ENCODE measurements around the gene BOD1L1.

DNA sequence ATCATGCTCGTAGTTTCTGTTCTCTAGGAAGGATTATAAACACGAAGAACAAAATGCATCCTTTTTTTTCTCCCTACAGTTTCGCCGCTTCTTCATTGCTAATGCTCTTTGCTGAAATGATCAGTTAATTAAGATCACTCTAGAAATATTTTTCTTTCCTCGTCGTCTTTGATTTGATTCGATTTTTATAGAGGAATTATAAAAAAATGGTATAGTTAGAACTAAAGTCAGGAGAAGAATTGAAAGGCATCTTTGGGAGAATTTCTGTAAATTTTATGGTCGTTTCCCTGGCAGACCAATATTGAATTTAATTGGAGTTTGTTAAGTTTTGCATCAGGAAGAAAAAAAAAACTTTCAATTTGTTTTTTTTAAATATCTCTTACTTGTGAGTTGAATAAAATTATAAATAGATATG lies 82.1 kb downstream of the BOD1L1 start:
- TF ChIP-seq HDGF (IDR thresholded peaks at IDR 0.05; ENCODE audit: borderline replicate concordance) (no peak), FOXM1 (IDR thresholded peaks at IDR 0.05; ENCODE audit: borderline replicate concordance) (no peak), SP1 (IDR thresholded peaks at IDR 0.05) (no peak), FOXA1 (IDR thresholded peaks at IDR 0.05) (no peak), ARNT (IDR thresholded peaks at IDR 0.05) (no peak), ZNF384 (IDR thresholded peaks at IDR 0.05) (no peak), CTBP1 (IDR thresholded peaks at IDR 0.05; ENCODE audit: borderline replicate concordance) (no peak), FOXK2 (IDR thresholded peaks at IDR 0.05) (no peak), SUZ12 (IDR thresholded peaks at IDR 0.05) (no peak), ELF4 (IDR thresholded peaks at IDR 0.05) (no peak), BHLHE40 (IDR thresholded peaks at IDR 0.05; ENCODE audit: borderline replicate concordance) (no peak)

Data from HEK293T (cell line).